Neuronal stem cell (in vitro differentiated cells): ENCODE data around the gene TAOK2.

Experiments
- DNase-seq: peaks from one replicate; pipeline ENCODE4 v3.0.0-alpha.2; 2013; ENCODE audit warnings: low spot score
- H2AFZ ChIP-seq: one replicate; pipeline ENCODE4 v1.6.1; 2013; ENCODE audit warnings: mild to moderate bottlenecking, low read length, inconsistent platforms
- H2AK5ac ChIP-seq: 2 replicates; pipeline ENCODE4 v1.6.1; 2013; ENCODE audit warnings: low read depth, mild to moderate bottlenecking, inconsistent platforms, low read length, moderate library complexity, mixed read lengths
- H2BK120ac ChIP-seq: 2 replicates; pipeline ENCODE4 v1.6.1; 2013; ENCODE audit warnings: low read depth, mild to moderate bottlenecking, inconsistent platforms, low read length, moderate library complexity, mixed read lengths
- H2BK12ac ChIP-seq: one replicate; pipeline ENCODE4 v1.6.1; 2013; ENCODE audit warnings: low read length, inconsistent platforms
- H2BK15ac ChIP-seq: 2 replicates; pipeline ENCODE4 v1.6.1; 2013; ENCODE audit warnings: mild to moderate bottlenecking, low read length, inconsistent platforms, mixed read lengths
- H2BK5ac ChIP-seq: one replicate; pipeline ENCODE4 v1.6.1; 2013; ENCODE audit warnings: inconsistent platforms, mild to moderate bottlenecking, low read length, moderate library complexity
- H3K14ac ChIP-seq: one replicate; pipeline ENCODE4 v1.6.1; 2013; ENCODE audit warnings: low read length, inconsistent platforms
- H3K18ac ChIP-seq: 2 replicates; pipeline ENCODE4 v1.6.1; 2013; ENCODE audit warnings: low read length, inconsistent platforms
- H3K23ac ChIP-seq: 2 replicates; pipeline ENCODE4 v1.6.1; 2013; ENCODE audit warnings: low read depth, mild to moderate bottlenecking, mixed read lengths, low read length, inconsistent platforms; ENCODE audit not compliant: poor library complexity
- H3K27ac ChIP-seq: replicated peaks from 3 replicates; pipeline ENCODE4 v1.5.1; 2013; ENCODE audit warnings: low read length, inconsistent platforms
- H3K27me3 ChIP-seq, 3 experiments: 2 replicates each; pipeline ENCODE4 v1.6.1; 2013; ENCODE audit warnings: low read length in 3 of 3, mild to moderate bottlenecking in 2 of 3, inconsistent platforms in 1 of 3, low read depth in 1 of 3, mixed read lengths in 1 of 3, moderate library complexity in 1 of 3; ENCODE audit not compliant: control insufficient read depth in 3 of 3, insufficient read depth in 3 of 3
- H3K36me3 ChIP-seq, 2 donors: replicated peaks in 1 of 2; 2 replicates each; pipeline ENCODE4 v1.6.1; 2013; ENCODE audit warnings: low read length in 2 of 2; ENCODE audit not compliant: control insufficient read depth in 2 of 2, insufficient read depth in 2 of 2
- H3K4ac ChIP-seq: 2 replicates; pipeline ENCODE4 v1.6.1; 2013; ENCODE audit warnings: inconsistent platforms, mild to moderate bottlenecking, low read length, moderate library complexity
- H3K4me1 ChIP-seq, 2 donors: 1 replicate in 1 of 2; 2 replicates in 1 of 2; pipeline ENCODE4 v1.6.1; 2013; ENCODE audit warnings: low read length in 2 of 2, low read depth in 1 of 2; ENCODE audit not compliant: control insufficient read depth in 2 of 2, insufficient read depth in 1 of 2
- H3K4me2 ChIP-seq: one replicate; pipeline ENCODE4 v1.6.1; 2013; ENCODE audit warnings: mild to moderate bottlenecking, low read length, inconsistent platforms; ENCODE audit not compliant: insufficient read depth, poor library complexity, severe bottlenecking
- H3K4me3 ChIP-seq, 2 donors: 2 replicates each; pipeline ENCODE4 v1.5.1; 2013; ENCODE audit warnings: low read length in 2 of 2, mild to moderate bottlenecking in 2 of 2, inconsistent platforms in 1 of 2, moderate library complexity in 1 of 2
- H3K79me1 ChIP-seq: one replicate; pipeline ENCODE4 v1.6.1; 2013; ENCODE audit warnings: low read depth, mild to moderate bottlenecking, inconsistent platforms, low read length, moderate library complexity
- H3K9ac ChIP-seq: one replicate; pipeline ENCODE4 v1.6.1; 2013; ENCODE audit warnings: mild to moderate bottlenecking, low read depth, low read length, inconsistent platforms; ENCODE audit not compliant: poor library complexity
- H3K9me3 ChIP-seq, 2 donors: replicated peaks in 1 of 2; 2 replicates each; pipeline versions ENCODE3 to v1.6.1; 2013; ENCODE audit warnings: low read length in 2 of 2, mild to moderate bottlenecking in 2 of 2, inconsistent platforms in 1 of 2, low read depth in 1 of 2, mixed read lengths in 1 of 2, moderate library complexity in 1 of 2; ENCODE audit not compliant: control insufficient read depth in 2 of 2, insufficient read depth in 1 of 2
- H4K8ac ChIP-seq: one replicate; pipeline ENCODE4 v1.6.1; 2013; ENCODE audit warnings: low read depth, mild to moderate bottlenecking, inconsistent platforms, low read length, moderate library complexity
- H4K91ac ChIP-seq: one replicate; pipeline ENCODE4 v1.6.1; 2013; ENCODE audit warnings: low read length, low read depth, mild to moderate bottlenecking, inconsistent platforms; ENCODE audit not compliant: poor library complexity
- whole genome bisulfite sequencing, 2 donors: extraction: QIAGEN DNeasy Blood & Tissue Kit; methylation state at CpG; one replicate each; pipeline ENCODE4 v1.1.7; 2013; ENCODE audit warnings: missing lambda C conversion rate in 2 of 2, mixed read lengths in 1 of 2; ENCODE audit not compliant: insufficient read length in 2 of 2, insufficient replicate concordance in 1 of 2; ENCODE audit errors: extremely low coverage in 2 of 2; 5-methylcytosine and 5-hydroxymethylcytosine counted together

Gene TAOK2

DNA sequence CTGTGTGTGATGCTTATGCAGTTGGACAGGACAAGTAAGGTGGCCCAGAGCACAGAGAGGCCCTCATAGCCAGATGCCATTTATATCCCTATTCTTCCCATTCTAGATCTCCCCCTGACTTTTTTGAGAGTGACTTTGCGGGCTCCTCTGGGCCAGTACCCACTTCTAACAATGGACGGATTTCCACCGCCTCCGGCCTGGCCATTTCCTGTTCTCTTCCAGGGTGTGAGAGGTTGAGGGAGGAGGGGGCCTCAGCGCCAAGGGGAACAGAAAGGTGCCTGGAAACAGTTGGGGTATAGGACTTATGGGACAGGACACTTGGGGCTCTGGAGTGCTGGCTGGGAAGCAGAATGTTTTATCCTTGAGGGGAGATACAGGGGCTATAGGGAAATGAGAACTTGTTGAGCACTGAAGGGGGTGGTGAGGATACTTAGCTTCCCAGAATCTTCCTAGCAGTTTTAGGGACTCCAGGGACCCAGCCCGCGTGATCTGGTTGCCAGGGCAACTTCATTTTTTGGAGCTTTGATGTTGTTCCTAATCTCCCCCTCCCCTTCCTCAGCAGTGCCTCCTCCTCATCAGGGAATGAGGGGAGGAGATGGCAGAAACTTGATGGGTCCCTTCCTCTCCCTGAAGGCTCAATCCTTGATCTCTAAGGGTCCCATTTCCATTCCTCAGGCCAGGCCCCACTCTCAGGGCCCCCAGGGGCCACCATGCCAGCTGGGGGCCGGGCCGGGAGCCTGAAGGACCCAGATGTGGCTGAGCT is 3.6 kb downstream of the TAOK2 start:
- no peak overlapping the region for H3K9ac ChIP-seq
- H4K8ac ChIP-seq: no peak overlapping the region
- no peak for DNase-seq
- H2BK5ac ChIP-seq: no peak overlapping the region
- H3K36me3 ChIP-seq: peaks cover 35 to 65% of the 10 kb centered on the region in 2 donors
- no CpG with 5 or more reads among the region's 9 CpGs for WGBS, 2 donors
- peaks cover 18 to 23% of the 10 kb centered on the region in 2 donors for H3K4me1 ChIP-seq
- H3K23ac ChIP-seq: no peak overlapping the region
- no peak overlapping the region for H4K91ac ChIP-seq
- no peak overlapping the region for H3K4me3 ChIP-seq
- H2BK12ac ChIP-seq: no peak overlapping the region
- H3K4ac ChIP-seq: no peak overlapping the region
- peaks cover 13% of the 10 kb centered on the region for H3K79me1 ChIP-seq
- no peak overlapping the region for H2BK120ac ChIP-seq
- no peak overlapping the region for H3K18ac ChIP-seq
- H3K4me2 ChIP-seq: no peak overlapping the region
- no peak overlapping the region for H3K27ac ChIP-seq
- no peak overlapping the region for H2BK15ac ChIP-seq
- H3K9me3 ChIP-seq: peaks cover 7 to 9% of the 10 kb centered on the region in 2 donors
- no peaks in the 10 kb centered on the region for H3K27me3 ChIP-seq
- H2AFZ ChIP-seq: no peak overlapping the region
- H2AK5ac ChIP-seq: no peak overlapping the region
- no peak overlapping the region for H3K14ac ChIP-seq

DNA sequence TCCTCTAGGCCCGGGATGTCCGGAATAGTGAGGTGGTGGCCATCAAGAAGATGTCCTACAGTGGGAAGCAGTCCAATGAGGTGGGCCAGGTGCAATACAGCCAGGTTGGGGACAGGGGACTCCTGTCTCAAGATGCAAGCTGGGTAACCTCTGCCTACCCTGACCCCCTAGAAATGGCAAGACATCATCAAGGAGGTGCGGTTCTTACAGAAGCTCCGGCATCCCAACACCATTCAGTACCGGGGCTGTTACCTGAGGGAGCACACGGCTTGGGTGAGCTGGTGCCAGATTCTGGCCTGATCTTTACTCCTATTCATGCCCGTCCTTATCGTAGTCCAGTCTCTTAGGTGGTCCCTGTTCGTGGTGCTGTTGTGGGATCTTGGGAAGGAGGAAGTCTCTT is 4.4 kb downstream of the TAOK2 start:
- no peak overlapping the region for H3K18ac ChIP-seq
- H4K8ac ChIP-seq: no peak overlapping the region
- no peak overlapping the region for H2AFZ ChIP-seq
- H2AK5ac ChIP-seq: no peak overlapping the region
- no peak overlapping the region for H2BK120ac ChIP-seq
- no peak overlapping the region for H2BK5ac ChIP-seq
- no peak for DNase-seq
- no peak overlapping the region for H3K4me2 ChIP-seq
- H3K27ac ChIP-seq: no peak overlapping the region
- WGBS, 2 donors: no CpG with 5 or more reads among the region's 9 CpGs
- H3K9ac ChIP-seq: no peak overlapping the region
- H3K27me3 ChIP-seq: no peaks in the 10 kb centered on the region
- no peak overlapping the region for H3K4ac ChIP-seq
- H3K4me1 ChIP-seq: peaks cover 18 to 23% of the 10 kb centered on the region in 2 donors
- H3K79me1 ChIP-seq: peaks cover 13% of the 10 kb centered on the region
- H3K23ac ChIP-seq: no peak overlapping the region
- peaks cover 0 to 2% of the 10 kb centered on the region in 2 donors for H3K9me3 ChIP-seq
- H2BK12ac ChIP-seq: no peak overlapping the region
- no peak overlapping the region for H2BK15ac ChIP-seq
- H3K4me3 ChIP-seq: no peak overlapping the region
- peaks cover 38 to 66% of the 10 kb centered on the region in 2 donors for H3K36me3 ChIP-seq
- no peak overlapping the region for H3K14ac ChIP-seq
- no peak overlapping the region for H4K91ac ChIP-seq

DNA sequence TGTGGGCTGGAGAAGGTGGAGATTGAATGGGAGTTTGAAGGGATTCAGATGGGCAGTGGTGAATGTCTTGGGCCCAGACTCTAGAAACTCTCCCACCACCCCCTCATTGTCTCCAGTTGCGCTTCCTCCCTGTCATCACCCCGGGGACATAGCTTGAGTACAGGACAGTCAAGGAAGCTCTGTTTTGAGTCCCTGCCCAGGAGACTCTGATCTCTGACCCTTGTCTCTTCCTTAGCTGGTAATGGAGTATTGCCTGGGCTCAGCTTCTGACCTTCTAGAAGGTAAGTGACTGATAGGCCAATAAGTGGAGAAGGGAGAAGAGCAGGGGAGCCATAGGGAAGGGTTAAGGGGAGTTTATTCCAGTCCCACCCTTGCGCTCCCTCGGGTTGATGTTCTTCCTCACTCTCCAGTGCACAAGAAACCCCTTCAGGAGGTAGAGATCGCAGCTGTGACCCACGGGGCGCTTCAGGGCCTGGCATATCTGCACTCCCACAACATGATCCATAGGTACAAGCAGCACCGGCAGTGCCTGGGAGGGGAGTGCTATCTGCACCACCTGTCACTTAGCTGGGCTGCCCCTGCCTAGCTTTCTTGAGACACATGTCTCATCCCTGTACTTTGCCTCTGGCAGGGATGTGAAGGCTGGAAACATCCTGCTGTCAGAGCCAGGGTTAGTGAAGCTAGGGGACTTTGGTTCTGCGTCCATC is 5.0 kb downstream of the TAOK2 start:
- no CpG with 5 or more reads among the region's 9 CpGs for WGBS, 2 donors
- no peak for DNase-seq
- H3K36me3 ChIP-seq: peaks cover 44 to 72% of the 10 kb centered on the region in 2 donors

More for the DNA sequence above, 5.0 kb downstream of the TAOK2 start:
- H3K27me3 ChIP-seq: no peaks in the 10 kb centered on the region
- peaks cover 13% of the 10 kb centered on the region for H3K79me1 ChIP-seq
- H2BK120ac ChIP-seq: no peak overlapping the region
- H3K18ac ChIP-seq: no peak overlapping the region
- no peak overlapping the region for H3K14ac ChIP-seq
- H2AK5ac ChIP-seq: no peak overlapping the region
- H2AFZ ChIP-seq: no peak overlapping the region
- no peak overlapping the region for H3K23ac ChIP-seq
- H2BK12ac ChIP-seq: no peak overlapping the region
- H3K4me2 ChIP-seq: no peak overlapping the region
- H4K91ac ChIP-seq: no peak overlapping the region
- H3K9me3 ChIP-seq: no peaks in the 10 kb centered on the region
- H3K9ac ChIP-seq: no peak overlapping the region
- H3K27ac ChIP-seq: no peak overlapping the region
- no peak overlapping the region for H3K4me3 ChIP-seq
- H2BK5ac ChIP-seq: no peak overlapping the region
- no peak overlapping the region for H4K8ac ChIP-seq
- H2BK15ac ChIP-seq: no peak overlapping the region
- H3K4me1 ChIP-seq: peaks cover 18 to 23% of the 10 kb centered on the region in 2 donors
- no peak overlapping the region for H3K4ac ChIP-seq
